ENCODE data around the gene SERINC1.
A peak's percentile ranks its signal among the peaks of the same experiment; 100 is the strongest.

The SERINC1 gene

DNA sequence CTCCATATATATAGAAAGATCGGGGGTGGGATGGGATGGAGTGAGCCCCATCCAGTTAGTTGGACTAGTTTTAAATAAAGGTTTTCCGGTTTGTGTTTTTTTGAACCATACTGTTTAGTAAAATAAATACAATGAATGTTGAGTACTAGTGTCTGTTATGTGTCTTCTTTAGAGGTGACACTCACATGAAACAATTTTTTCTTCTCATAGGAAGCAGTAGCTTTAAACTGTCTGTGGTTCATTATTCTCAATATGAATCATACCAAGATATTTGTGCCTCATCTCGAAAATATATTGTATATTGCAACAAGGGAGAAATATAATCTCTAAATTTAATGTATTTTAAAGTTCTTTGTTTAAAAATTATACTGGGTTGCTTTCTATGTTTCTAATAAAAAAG lies 38.8 kb downstream of the SERINC1 start:
- DNase-seq (ENCODE audit: low read depth in 2 of 2) = no peak

DNA sequence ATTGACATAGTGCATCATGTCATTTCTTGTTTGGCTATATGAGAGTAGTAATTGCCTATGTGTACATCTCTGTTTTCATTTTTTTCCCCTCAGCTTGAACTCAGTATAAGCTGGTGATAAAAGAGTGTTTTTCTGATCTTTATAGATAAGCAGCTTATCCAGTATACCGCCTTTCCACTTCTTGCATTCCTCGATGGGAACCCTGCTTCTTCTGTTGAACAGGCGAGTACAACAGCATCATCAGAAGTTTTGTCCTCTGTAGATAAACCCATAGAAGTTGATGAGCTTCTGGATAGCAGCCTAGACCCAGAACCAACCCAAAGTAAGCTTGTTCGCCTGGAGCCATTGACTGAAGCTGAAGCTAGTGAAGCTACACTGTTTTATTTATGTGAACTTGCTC lies 39.8 kb downstream of the SERINC1 start:
- DNase-seq (ENCODE audit: low read depth in 2 of 2) = no peak

DNA sequence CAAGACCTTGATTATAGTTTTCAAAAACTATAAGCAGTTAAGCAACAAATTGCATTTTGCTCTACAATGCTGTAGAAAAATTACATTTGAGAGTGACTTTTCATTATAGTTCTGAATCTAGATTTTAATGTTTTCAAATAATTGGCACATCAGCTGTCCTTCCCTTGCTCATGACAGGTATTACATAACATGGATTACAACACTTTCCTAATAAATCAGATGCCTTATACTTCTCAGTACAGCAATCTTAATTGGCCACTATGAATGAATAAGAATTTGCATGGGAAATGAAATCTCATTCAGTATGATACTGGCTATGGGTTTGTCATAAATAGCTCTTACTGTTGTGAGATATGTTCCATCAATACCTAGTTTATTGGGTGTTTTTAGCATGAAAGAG lies 42.3 kb downstream of the SERINC1 start:
- no peak for DNase-seq (ENCODE audit: low read depth in 2 of 2)

DNA sequence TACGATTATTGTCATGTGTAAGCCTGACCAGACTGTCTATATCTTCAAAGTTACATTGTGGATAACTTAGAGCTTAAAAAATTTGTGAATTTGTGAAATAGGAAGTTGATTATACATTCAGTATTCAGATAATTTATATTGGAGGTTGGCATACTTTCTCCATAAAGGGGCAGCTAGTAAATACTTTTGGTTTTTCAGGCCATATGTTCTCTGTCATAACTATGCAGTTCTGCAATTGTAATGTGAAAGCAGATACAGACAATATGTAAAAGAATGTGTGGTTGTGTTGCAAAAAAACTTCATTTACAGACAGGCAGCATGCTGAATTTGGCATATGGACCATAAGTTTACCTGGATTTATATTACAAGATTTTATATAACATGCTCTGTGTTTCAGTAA lies 42.8 kb downstream of the SERINC1 start:
- DNase-seq (ENCODE audit: low read depth in 2 of 2) = no peak

- no peak for DNase-seq (ENCODE audit: low read depth in 2 of 2)
These were observed 45.0 kb downstream of the SERINC1 start for GRCh38 chr6:122426597-122426996.

- no peak for DNase-seq (ENCODE audit: low read depth in 2 of 2)
These were observed 47.9 kb downstream of the SERINC1 start for GRCh38 chr6:122423734-122424133.

GRCh38 chr6:122422614-122423267 lies 48.9 kb downstream of the SERINC1 start:
- DNase-seq (ENCODE audit: low read depth in 2 of 2) = no peak

DNA sequence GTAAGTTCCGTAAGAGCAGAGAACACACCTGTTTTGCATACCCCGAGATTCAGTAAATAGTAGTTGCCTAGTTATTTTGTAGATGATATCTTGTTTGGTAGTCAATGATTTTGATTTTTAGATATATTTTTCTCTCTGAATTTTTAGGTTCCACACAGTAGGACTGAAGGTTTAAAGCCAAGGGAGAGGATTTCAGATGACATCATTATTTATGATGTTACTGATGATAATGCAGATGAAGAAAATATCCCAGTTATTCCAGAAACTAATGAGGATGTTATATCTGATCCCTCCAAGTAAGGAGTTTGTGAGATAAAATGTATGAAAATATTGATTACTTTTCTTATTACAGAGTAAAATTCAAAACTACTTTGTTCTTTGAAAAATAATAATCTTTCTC lies 49.6 kb downstream of the SERINC1 start:
- DNase-seq (ENCODE audit: low read depth in 2 of 2) = no peak

DNA sequence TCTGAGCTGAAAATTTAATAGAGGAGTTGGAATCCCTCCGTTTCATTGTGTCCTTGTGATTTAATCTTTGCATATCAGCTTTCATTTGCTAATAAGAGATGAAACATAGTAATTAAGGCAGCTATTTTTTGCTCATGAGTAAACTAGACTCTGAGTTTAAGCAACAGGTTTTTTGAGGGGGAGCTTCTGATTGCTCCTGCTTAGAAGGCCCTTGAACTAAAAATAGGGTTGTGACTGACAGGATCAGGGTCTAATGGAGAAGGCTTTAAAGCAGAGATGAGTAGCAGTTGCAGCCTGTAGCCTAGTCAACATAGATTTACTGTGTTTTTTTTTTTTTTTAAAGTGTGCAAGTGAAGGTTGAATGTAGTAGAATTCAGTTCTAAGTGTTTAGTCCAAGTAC lies 54.8 kb downstream of the SERINC1 start:
- DNase-seq (ENCODE audit: low read depth in 2 of 2) = no peak

DNA sequence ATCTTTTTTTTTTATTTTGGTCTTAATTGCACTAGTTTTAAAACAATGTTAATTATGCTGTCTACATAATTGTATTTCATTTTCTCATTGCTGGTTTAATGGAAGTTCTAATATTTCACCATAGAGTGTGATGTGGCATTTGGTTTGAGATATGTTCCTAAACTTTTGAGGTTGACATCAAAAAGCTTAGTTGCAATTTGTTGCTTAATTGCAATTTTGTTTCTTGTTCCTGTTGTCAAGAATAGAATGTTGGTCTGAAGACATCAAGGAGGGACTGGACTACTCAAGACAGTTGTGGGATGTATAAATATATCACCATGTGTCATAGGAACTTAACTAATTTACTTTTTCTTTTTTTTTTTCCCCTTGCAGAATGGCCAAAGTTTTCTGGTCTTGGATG lies 59.6 kb downstream of the SERINC1 start:
- no peak for DNase-seq (ENCODE audit: low read depth in 2 of 2)

- no peak for DNase-seq (ENCODE audit: low read depth in 2 of 2)
These were observed 62.7 kb downstream of the SERINC1 start for GRCh38 chr6:122408702-122409458.

GRCh38 chr6:122408240-122408639 lies 63.4 kb downstream of the SERINC1 start:
- no peak for DNase-seq (ENCODE audit: low read depth in 2 of 2)

DNA sequence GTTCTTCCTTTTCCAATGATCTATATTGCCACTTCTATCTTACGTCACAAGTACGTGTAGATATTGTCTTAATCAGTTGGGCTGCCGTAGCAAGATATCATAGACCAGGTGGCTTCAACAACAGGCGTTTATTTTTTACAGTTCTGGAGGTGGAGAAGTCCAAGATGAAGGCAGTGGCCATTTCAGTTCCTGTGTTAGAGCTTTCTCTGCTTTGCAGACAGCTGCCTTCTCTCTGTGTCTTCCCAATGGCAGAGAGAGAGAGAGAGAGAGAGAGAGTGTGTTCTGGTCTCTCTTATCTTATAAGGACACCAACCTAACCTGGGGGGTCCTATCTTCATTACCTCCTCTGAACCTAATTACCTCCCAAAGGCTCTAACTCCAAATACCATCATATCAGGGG lies 63.9 kb downstream of the SERINC1 start:
- no peak for DNase-seq (ENCODE audit: low read depth in 2 of 2)

DNA sequence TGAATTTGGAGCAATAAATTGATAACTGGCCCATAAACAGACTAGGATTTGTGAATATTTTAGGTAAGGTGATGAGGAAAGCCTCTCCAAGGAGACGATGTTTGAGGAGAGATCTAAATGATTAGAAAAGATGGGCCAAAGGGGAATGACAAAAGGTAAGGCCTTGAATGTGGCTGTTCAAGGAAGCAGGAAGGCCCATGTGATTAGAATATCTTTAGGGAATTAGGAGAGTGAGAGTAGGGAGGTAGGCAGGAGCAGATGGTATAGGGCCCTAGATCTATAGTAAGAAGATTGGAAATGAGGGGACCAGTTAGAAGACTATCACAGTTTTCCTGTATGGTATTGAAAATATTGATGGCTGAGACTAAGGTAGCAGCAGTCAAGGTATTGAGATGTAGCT lies 65.4 kb downstream of the SERINC1 start:
- DNase-seq (ENCODE audit: low read depth in 2 of 2) = no peak

DNA sequence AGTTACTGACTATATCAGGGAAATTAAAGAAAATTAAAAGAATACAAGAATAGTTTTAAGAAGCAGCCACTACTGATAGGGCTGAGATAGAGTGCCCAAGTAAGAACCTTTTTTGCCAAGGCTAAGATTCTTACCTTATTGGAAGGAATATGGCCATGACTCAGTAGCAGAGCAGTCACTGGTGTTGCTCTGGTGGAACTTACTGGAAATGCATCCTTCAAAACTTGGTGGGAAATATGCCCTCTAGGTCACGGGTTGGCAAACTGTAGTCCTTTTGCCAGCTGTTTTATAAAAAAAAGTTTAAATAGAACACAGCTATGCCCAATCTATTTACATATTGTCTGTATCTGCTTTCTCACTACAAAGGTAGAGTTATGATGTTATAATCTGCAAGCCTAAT lies 66.2 kb downstream of the SERINC1 start:
- DNase-seq (ENCODE audit: low read depth in 2 of 2) = no peak

- no peak for DNase-seq (ENCODE audit: low read depth in 2 of 2)
These were observed 67.2 kb downstream of the SERINC1 start for GRCh38 chr6:122404444-122404843.

DNA sequence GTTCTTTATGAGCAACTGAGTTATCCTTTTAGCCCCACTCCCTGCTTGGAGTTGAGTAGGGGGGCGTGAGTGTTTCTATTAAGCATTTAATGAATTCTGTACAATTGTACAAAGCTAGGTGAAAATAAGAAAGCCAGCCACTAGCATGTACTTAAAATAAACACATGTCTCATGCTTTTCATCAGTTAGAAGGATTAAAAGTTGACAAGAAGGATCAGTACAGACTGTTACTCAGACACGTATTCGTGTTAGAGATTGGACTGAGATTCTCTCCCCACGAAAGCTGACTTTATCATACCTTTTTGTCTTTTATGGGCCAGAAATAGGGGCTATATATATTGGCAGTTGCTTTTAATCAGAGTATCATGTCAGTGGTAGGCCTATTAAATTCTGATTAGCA lies 70.5 kb downstream of the SERINC1 start:
- DNase-seq (ENCODE audit: low read depth in 2 of 2) = no peak

GRCh38 chr6:122400462-122401089 lies 71.0 kb downstream of the SERINC1 start:
- DNase-seq (ENCODE audit: low read depth in 2 of 2) = no peak

GRCh38 chr6:122400121-122400450 lies 71.5 kb downstream of the SERINC1 start:
- DNase-seq (ENCODE audit: low read depth in 2 of 2) = peak in 1 of 2 donors; percentile 0

GRCh38 chr6:122399348-122400120 lies 72.1 kb downstream of the SERINC1 start, which contains the start of gene HSF2:
Gene HSF2, plus strand, starts transcription at chr6:122399652. Its CDS starts 86 bp downstream, at chr6:122399738.
- peak; percentile 83 to 91 for DNase-seq (ENCODE audit: low read depth in 2 of 2)

GRCh38 chr6:122399055-122399347 lies 72.6 kb downstream of the SERINC1 start:
- DNase-seq (ENCODE audit: low read depth in 2 of 2) = no peak

DNA sequence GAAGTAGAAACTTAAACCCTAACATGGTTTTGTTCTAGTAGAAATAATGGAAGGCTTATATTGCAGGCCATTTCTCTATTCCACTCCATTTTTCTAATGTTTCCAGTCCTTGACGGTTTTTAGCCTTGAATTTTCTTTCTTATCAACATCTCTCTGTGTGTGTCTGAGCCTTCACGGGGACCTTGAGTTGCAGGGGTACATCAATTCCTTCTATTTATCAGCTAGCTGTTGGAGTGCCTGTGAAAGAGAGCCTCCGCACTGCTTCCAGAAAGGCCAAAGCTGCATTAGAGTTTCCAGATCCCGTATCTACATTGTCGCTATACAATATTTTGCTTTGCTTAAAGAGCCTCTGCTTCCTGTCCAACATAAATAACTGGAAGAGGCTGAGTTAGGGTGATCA lies 77.6 kb downstream of the SERINC1 start:
- DNase-seq (ENCODE audit: low read depth in 2 of 2) = no peak
